ENCODE measurements around the gene SOAT1.

GRCh38 chr1:179385510-179385909, 91.9 kb downstream of the SOAT1 start:
- TF ChIP-seq RARB (CRISPR knock-in tag; IDR thresholded peaks at IDR 0.05) (no peak), ARNTL (CRISPR knock-in tag; IDR thresholded peaks at IDR 0.05; ENCODE audit: borderline replicate concordance, low read depth) (no peak), TSHZ2 (CRISPR knock-in tag; IDR thresholded peaks at IDR 0.05) (no peak), ZFP30 (CRISPR knock-in tag; IDR thresholded peaks at IDR 0.05) (no peak), SNAI2 (CRISPR knock-in tag; IDR thresholded peaks at IDR 0.05) (no peak), POU6F1 (CRISPR knock-in tag; IDR thresholded peaks at IDR 0.05; ENCODE audit: borderline replicate concordance, low read depth) (no peak), CSDC2 (CRISPR knock-in tag; IDR thresholded peaks at IDR 0.05) (no peak), OSR1 (CRISPR knock-in tag; IDR thresholded peaks at IDR 0.05) (no peak), ESRRG (CRISPR knock-in tag; IDR thresholded peaks at IDR 0.05) (no peak), ZNF565 (CRISPR knock-in tag; conservative IDR thresholded peaks at IDR 0.05; ENCODE audit: low read depth) (no peak)
- TF ChIP-seq, protein P1, sequence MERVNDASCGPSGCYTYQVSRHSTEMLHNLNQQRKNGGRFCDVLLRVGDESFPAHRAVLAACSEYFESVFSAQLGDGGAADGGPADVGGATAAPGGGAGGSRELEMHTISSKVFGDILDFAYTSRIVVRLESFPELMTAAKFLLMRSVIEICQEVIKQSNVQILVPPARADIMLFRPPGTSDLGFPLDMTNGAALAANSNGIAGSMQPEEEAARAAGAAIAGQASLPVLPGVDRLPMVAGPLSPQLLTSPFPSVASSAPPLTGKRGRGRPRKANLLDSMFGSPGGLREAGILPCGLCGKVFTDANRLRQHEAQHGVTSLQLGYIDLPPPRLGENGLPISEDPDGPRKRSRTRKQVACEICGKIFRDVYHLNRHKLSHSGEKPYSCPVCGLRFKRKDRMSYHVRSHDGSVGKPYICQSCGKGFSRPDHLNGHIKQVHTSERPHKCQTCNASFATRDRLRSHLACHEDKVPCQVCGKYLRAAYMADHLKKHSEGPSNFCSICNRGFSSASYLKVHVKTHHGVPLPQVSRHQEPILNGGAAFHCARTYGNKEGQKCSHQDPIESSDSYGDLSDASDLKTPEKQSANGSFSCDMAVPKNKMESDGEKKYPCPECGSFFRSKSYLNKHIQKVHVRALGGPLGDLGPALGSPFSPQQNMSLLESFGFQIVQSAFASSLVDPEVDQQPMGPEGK (CRISPR knock-in tag; IDR thresholded peaks at IDR 0.05; ENCODE audit: borderline replicate concordance): no peak
